PC-9 (cell line): Measurements from ENCODE around the gene LHFPL2.
"Not testable (repeated sequence)": the region's sequence is repeated elsewhere in the genome, so short reads cannot be mapped to it uniquely, and the experiment has no call there.

ENCODE experiments used
- EZH2 ChIP-seq: fragments of 200-600 bp; sonication (generic); IDR thresholded peaks from 2 replicates; pipeline ENCODE4 v1.8.0; 2017; ENCODE audit warnings: antibody characterized with exemption, low read depth
- TF ChIP-seq, protein P1 (sequence below): fragments of 200-600 bp; sonication (generic); conservative IDR thresholded peaks from 2 replicates; pipeline ENCODE4 v1.6.1; 2017; ENCODE audit warnings: mixed run types, antibody characterized with exemption, mild to moderate bottlenecking, moderate library complexity

DNA sequence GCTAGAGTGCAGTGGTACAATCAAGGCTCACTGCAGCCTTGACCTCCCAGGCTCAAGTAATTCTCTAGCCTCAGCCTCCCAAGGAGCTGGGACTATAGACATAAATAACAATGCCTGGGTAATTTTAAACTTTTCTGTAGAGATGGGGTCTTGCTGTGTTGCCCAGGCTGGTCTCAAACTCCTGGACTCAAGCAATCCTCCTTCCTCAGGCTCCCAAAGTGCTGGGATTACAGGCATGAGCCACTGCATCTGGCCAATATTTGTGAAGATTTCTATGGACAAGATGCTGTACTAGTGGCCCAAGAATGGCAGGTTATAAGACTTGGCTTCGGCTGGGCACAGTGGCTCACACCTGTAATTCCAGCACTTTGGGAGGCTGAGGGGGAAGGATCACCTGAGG lies 18.4 kb upstream of the LHFPL2 start:
- TF ChIP-seq, protein P1, sequence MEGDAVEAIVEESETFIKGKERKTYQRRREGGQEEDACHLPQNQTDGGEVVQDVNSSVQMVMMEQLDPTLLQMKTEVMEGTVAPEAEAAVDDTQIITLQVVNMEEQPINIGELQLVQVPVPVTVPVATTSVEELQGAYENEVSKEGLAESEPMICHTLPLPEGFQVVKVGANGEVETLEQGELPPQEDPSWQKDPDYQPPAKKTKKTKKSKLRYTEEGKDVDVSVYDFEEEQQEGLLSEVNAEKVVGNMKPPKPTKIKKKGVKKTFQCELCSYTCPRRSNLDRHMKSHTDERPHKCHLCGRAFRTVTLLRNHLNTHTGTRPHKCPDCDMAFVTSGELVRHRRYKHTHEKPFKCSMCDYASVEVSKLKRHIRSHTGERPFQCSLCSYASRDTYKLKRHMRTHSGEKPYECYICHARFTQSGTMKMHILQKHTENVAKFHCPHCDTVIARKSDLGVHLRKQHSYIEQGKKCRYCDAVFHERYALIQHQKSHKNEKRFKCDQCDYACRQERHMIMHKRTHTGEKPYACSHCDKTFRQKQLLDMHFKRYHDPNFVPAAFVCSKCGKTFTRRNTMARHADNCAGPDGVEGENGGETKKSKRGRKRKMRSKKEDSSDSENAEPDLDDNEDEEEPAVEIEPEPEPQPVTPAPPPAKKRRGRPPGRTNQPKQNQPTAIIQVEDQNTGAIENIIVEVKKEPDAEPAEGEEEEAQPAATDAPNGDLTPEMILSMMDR, result not testable (repeated sequence)
- TF ChIP-seq EZH2, result not testable (repeated sequence)
